Ishikawa (cell line): ENCODE measurements around the gene LUZP4.
A peak's percentile ranks its signal among the peaks of the same experiment; 100 is the strongest.

ENCODE experiments used
- CEBPB ChIP-seq: IDR thresholded peaks from 2 replicates; pipeline ENCODE4 v1.6.1; 2012
- CREB1 ChIP-seq: IDR thresholded peaks from 2 replicates; pipeline ENCODE4 v1.6.1; 2012; ENCODE audit warnings: low read depth
- EGR1 ChIP-seq: IDR thresholded peaks from 2 replicates; pipeline ENCODE4 v1.6.1; 2012
- EP300 ChIP-seq: IDR thresholded peaks from 2 replicates; pipeline ENCODE4 v1.6.1; 2012; ENCODE audit warnings: borderline replicate concordance
- FOXM1 ChIP-seq: IDR thresholded peaks from 2 replicates; pipeline ENCODE4 v1.6.1; 2012; ENCODE audit warnings: low read depth, borderline replicate concordance
- MAX ChIP-seq: IDR thresholded peaks from 2 replicates; pipeline ENCODE4 v1.6.1; 2012
- NFIC ChIP-seq: IDR thresholded peaks from 2 replicates; pipeline ENCODE4 v1.6.1; 2012
- RAD21 ChIP-seq: IDR thresholded peaks from 2 replicates; pipeline ENCODE4 v1.6.1; 2012; ENCODE audit warnings: low read depth
- REST ChIP-seq: IDR thresholded peaks from 2 replicates; pipeline ENCODE4 v1.6.1; 2012; ENCODE audit warnings: low read depth, mild to moderate bottlenecking
- TAF1 ChIP-seq: IDR thresholded peaks from 2 replicates; pipeline ENCODE4 v1.6.1; 2012; ENCODE audit warnings: low read depth, mild to moderate bottlenecking
- TCF12 ChIP-seq: IDR thresholded peaks from 2 replicates; pipeline ENCODE4 v1.6.1; 2012; ENCODE audit warnings: low read depth
- TEAD4 ChIP-seq: IDR thresholded peaks from 2 replicates; pipeline ENCODE4 v1.6.1; 2012
- USF1 ChIP-seq: IDR thresholded peaks from 2 replicates; pipeline ENCODE4 v1.6.1; 2012
- YY1 ChIP-seq: IDR thresholded peaks from 2 replicates; pipeline ENCODE4 v1.6.1; 2012; ENCODE audit warnings: low read depth
- ZBTB7A ChIP-seq: IDR thresholded peaks from 2 replicates; pipeline ENCODE4 v1.6.1; 2012; ENCODE audit warnings: low read depth

LUZP4 gene

GRCh38 chrX:115324194-115324593, 34.7 kb downstream of the LUZP4 start:
- TF ChIP-seq EP300 (no peak), REST (no peak), YY1 (no peak), ZBTB7A (no peak), EGR1 (no peak), TEAD4 (no peak), CEBPB (no peak), RAD21 (no peak), FOXM1 (no peak)

- TF ChIP-seq RAD21: peak; percentile 86
- no peak for TF ChIP-seq REST
- no peak for TF ChIP-seq EP300
- TF ChIP-seq EGR1: no peak
- no peak for TF ChIP-seq USF1
Measured at GRCh38 chrX:115330498-115331168, 41.1 kb downstream of the LUZP4 start.

GRCh38 chrX:115332832-115333231, 43.3 kb downstream of the LUZP4 start:
- no peak for TF ChIP-seq EGR1
- TF ChIP-seq CEBPB: no peak
- TF ChIP-seq FOXM1: no peak
- TF ChIP-seq USF1: no peak
- no peak for TF ChIP-seq ZBTB7A
- TF ChIP-seq TAF1: no peak
- TF ChIP-seq NFIC: no peak
- no peak for TF ChIP-seq RAD21
- no peak for TF ChIP-seq TCF12
- TF ChIP-seq YY1: no peak
- TF ChIP-seq EP300: no peak
- no peak for TF ChIP-seq REST
- TF ChIP-seq MAX: no peak
- TF ChIP-seq TEAD4: no peak
- no peak for TF ChIP-seq CREB1

GRCh38 chrX:115333446-115333845, 43.9 kb downstream of the LUZP4 start:
- TF ChIP-seq TCF12 (no peak), EGR1 (no peak), TAF1 (no peak), FOXM1 (no peak)

GRCh38 chrX:115337491-115338144, 48.1 kb downstream of the LUZP4 start:
- TF ChIP-seq FOXM1 (no peak), RAD21 (no peak), TCF12 (no peak)
